ENCODE results near the gene USP6.

The USP6 gene

GRCh38 chr17:5080591-5080990, 35.2 kb upstream of the USP6 start:
- TF ChIP-seq, protein P1, sequence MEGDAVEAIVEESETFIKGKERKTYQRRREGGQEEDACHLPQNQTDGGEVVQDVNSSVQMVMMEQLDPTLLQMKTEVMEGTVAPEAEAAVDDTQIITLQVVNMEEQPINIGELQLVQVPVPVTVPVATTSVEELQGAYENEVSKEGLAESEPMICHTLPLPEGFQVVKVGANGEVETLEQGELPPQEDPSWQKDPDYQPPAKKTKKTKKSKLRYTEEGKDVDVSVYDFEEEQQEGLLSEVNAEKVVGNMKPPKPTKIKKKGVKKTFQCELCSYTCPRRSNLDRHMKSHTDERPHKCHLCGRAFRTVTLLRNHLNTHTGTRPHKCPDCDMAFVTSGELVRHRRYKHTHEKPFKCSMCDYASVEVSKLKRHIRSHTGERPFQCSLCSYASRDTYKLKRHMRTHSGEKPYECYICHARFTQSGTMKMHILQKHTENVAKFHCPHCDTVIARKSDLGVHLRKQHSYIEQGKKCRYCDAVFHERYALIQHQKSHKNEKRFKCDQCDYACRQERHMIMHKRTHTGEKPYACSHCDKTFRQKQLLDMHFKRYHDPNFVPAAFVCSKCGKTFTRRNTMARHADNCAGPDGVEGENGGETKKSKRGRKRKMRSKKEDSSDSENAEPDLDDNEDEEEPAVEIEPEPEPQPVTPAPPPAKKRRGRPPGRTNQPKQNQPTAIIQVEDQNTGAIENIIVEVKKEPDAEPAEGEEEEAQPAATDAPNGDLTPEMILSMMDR (IDR thresholded peaks at IDR 0.05; ENCODE audit: control insufficient read depth, insufficient read depth, low read depth, low read length, missing control alignments): no peak
- no peak for DNase-seq (ENCODE audit: low read depth)
- no peak overlapping the region for H3K4me3 ChIP-seq (ENCODE audit: control insufficient read depth, low read depth, low read length)

DNA sequence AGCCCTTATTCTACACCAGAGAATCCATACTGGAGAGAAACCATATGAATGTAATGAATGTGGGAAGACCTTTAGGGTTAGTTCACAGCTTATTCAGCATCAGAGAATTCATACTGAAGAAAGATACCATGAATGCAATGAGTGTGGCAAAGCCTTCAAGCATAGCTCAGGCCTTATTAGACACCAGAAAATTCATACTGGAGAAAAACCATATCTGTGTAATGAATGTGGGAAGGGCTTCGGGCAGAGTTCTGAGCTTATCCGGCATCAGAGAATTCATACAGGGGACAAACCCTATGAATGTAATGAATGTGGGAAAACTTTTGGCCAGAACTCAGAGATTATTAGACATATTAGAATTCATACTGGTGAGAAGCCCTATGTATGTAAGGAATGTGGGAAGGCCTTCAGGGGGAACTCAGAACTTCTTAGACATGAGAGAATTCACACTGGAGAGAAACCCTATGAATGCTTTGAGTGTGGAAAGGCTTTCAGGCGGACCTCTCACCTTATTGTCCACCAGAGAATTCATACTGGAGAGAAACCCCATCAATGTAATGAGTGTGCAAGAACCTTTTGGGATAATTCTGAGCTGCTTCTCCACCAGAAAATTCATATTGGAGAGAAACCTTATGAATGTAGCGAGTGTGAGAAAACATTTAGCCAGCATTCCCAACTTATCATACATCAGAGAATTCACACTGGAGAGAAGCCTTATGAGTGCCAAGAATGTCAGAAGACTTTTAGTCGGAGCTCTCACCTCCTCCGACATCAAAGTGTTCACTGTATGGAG, 23.4 kb upstream of the USP6 start:
- H3K4me3 ChIP-seq (ENCODE audit: control insufficient read depth, low read depth, low read length): no peak overlapping the region
- no peak for DNase-seq (ENCODE audit: low read depth)
- TF ChIP-seq, protein P1 (IDR thresholded peaks at IDR 0.05; ENCODE audit: control insufficient read depth, insufficient read depth, low read depth, low read length, missing control alignments): no peak

- TF ChIP-seq, protein P1 (IDR thresholded peaks at IDR 0.05; ENCODE audit: control insufficient read depth, insufficient read depth, low read depth, low read length, missing control alignments): no peak
- no peak for DNase-seq (ENCODE audit: low read depth)
- no peak overlapping the region for H3K4me3 ChIP-seq (ENCODE audit: control insufficient read depth, low read depth, low read length)
Measured at GRCh38 chr17:5096731-5097100, 19.1 kb upstream of the USP6 start.

DNA sequence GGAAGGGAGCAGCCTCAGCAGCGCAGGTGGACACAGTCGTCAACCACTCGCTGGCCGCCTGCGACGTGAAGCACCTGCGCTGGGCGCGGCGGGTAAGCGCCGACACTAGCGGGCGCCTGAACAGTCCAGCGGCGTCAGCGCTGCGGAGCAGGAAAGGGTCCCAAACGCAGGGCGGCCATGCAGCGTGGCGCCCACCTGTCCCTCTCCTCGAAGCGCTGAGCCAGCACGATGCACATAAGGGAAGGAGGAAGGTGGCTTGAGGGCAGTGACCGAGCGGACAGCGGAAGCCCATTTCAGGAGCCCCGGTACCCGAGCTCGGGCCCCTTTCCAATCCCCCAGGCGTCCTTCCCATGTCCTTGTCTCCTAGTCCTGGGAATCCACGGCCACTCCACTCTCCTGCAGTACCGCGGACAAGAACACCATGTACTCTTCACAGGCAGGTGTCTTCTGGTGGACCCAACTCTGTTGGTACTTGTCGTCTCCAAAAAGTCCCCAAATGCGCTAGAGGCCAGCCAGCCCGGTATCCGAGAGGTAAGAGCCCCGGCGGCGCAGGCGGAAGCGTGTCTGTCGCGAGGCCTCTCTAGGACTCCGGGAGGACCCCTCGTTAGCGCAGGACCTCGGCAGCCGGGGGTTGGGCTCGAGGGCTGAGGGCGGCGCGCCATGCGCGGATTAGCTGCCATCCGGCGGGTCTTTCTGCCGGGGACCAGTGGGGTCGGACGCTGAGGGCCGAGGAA, 18.6 kb upstream of the USP6 start:
- TF ChIP-seq, protein P1 (IDR thresholded peaks at IDR 0.05; ENCODE audit: control insufficient read depth, insufficient read depth, low read depth, low read length, missing control alignments): no peak
- no peak for DNase-seq (ENCODE audit: low read depth)
- H3K4me3 ChIP-seq (ENCODE audit: control insufficient read depth, low read depth, low read length): no peak overlapping the region

GRCh38 chr17:5099271-5099670, 16.6 kb upstream of the USP6 start:
- TF ChIP-seq, protein P1 (IDR thresholded peaks at IDR 0.05; ENCODE audit: control insufficient read depth, insufficient read depth, low read depth, low read length, missing control alignments): no peak
- no peak for DNase-seq (ENCODE audit: low read depth)
- no peak overlapping the region for H3K4me3 ChIP-seq (ENCODE audit: control insufficient read depth, low read depth, low read length)

DNA sequence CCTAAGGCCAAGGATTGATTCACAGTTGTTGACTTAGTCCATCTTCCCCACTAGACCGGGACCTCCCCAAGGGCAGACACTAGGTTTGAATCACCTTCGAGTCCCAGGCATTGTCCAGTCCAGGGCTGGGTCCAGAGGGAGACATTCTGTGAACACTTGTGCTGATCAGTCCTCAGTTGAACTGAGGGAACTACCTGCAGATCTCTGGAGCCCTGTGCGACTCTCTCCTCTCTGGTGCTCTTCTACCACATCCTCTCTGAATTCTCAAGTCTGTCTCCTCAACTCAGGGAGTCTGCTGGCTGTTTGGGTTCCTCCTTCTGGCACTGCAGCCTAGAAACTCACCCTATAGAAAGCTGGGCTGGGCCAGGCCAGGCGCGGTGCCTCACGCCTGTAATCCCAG, 15.0 kb upstream of the USP6 start:
- no peak overlapping the region for H3K4me3 ChIP-seq (ENCODE audit: control insufficient read depth, low read depth, low read length)
- TF ChIP-seq, protein P1 (IDR thresholded peaks at IDR 0.05; ENCODE audit: control insufficient read depth, insufficient read depth, low read depth, low read length, missing control alignments): no peak
- no peak for DNase-seq (ENCODE audit: low read depth)

Measured in AG09309 (cell line).